AG08396 (cell line): ENCODE results near the gene MAP4K1.

Experiments used
- DNase-seq: peaks from one replicate; pipeline ENCODE4 v3.0.0; 2012; ENCODE audit warnings: low spot score, mixed read lengths

The MAP4K1 gene

GRCh38 chr19:38543807-38544568, 73.8 kb downstream of the MAP4K1 start:
- peak; percentile 92 for DNase-seq

GRCh38 chr19:38543286-38543806, 74.4 kb downstream of the MAP4K1 start:
- no peak for DNase-seq

GRCh38 chr19:38542040-38542439, 75.7 kb downstream of the MAP4K1 start:
- no peak for DNase-seq

GRCh38 chr19:38539751-38540150, 78.0 kb downstream of the MAP4K1 start:
- DNase-seq: no peak

- DNase-seq: no peak
These were observed 78.8 kb downstream of the MAP4K1 start for GRCh38 chr19:38538793-38539528.

GRCh38 chr19:38538386-38538785, 79.4 kb downstream of the MAP4K1 start:
- DNase-seq: no peak
